Neural progenitor cell (in vitro differentiated cells): ENCODE data around the gene CAST. TPM values are rescaled to one million over a fixed set of nuclear protein-coding genes. Genes with fewer than 3 reads are reported as not detected.
A peak's percentile ranks its signal among the peaks of the same experiment; 100 is the strongest.

Experiments
- DNase-seq: peaks from one replicate; pipeline ENCODE4 v3.0.0-alpha.2; 2016; ENCODE audit warnings: low spot score
- H2AFZ ChIP-seq: fragments of 200-600 bp; sonication (generic); replicated peaks from 2 replicates; pipeline ENCODE4 v1.6.1; 2016; ENCODE audit warnings: antibody characterized with exemption
- H3F3A ChIP-seq: fragments of 200-600 bp; sonication (generic); 2 replicates; pipeline ENCODE4 v1.6.1; 2016; ENCODE audit warnings: antibody characterized with exemption, low read depth
- H3K27ac ChIP-seq: fragments of 200-600 bp; sonication (generic); 2 replicates; pipeline ENCODE4 v1.5.1; 2016; ENCODE audit warnings: mild to moderate bottlenecking
- H3K27me3 ChIP-seq: fragments of 200-600 bp; sonication (generic); 2 replicates; pipeline ENCODE4 v1.6.1; 2016; ENCODE audit warnings: mild to moderate bottlenecking, moderate library complexity
- H3K36me3 ChIP-seq: fragments of 200-600 bp; sonication (generic); 2 replicates; pipeline ENCODE4 v1.5.1; 2016
- H3K4me1 ChIP-seq: fragments of 200-600 bp; sonication (generic); 2 replicates; pipeline ENCODE4 v1.6.1; 2016; ENCODE audit warnings: mixed run types
- H3K4me2 ChIP-seq: fragments of 200-600 bp; sonication (generic); 2 replicates; pipeline ENCODE4 v1.6.1; 2016
- H3K4me3 ChIP-seq: fragments of 200-600 bp; sonication (generic); 2 replicates; pipeline ENCODE4 v1.5.1; 2016
- H3K79me2 ChIP-seq: fragments of 200-600 bp; sonication (generic); 2 replicates; pipeline ENCODE4 v1.6.1; 2016; ENCODE audit warnings: low read depth
- H3K9ac ChIP-seq: fragments of 200-600 bp; sonication (generic); 2 replicates; pipeline ENCODE4 v1.6.1; 2016
- H3K9me3 ChIP-seq: fragments of 200-600 bp; sonication (generic); 2 replicates; pipeline ENCODE4 v1.5.1; 2016; ENCODE audit warnings: low read depth
- H4K20me1 ChIP-seq: fragments of 200-600 bp; sonication (generic); 2 replicates; pipeline ENCODE4 v1.6.1; 2016; ENCODE audit warnings: low read depth
- H3K27ac Mint-ChIP-seq: 3 replicates; pipeline ENCODE4 v1.8.0; 2021; ENCODE audit warnings: mixed read lengths
- H3K27me3 Mint-ChIP-seq: 2 replicates; pipeline ENCODE4 v1.8.0; 2022; ENCODE audit warnings: low read depth, mild to moderate bottlenecking, inconsistent platforms, moderate library complexity, mixed read lengths; ENCODE audit not compliant: insufficient read depth
- H3K36me3 Mint-ChIP-seq: 3 replicates; pipeline ENCODE4 v1.8.0; 2021; ENCODE audit warnings: mixed read lengths
- H3K4me1 Mint-ChIP-seq: 3 replicates; pipeline ENCODE4 v1.8.0; 2021; ENCODE audit warnings: mixed read lengths
- H3K4me3 Mint-ChIP-seq: 3 replicates; pipeline ENCODE4 v1.8.0; 2021; ENCODE audit warnings: mild to moderate bottlenecking, moderate library complexity, mixed read lengths
- H3K9me3 Mint-ChIP-seq: 3 replicates; pipeline ENCODE4 v1.8.0; 2020; ENCODE audit warnings: mixed read lengths
- EZH2 ChIP-seq: fragments of 200-600 bp; sonication (generic); IDR thresholded peaks from 2 replicates; pipeline ENCODE4 v1.6.1; 2017; ENCODE audit warnings: antibody characterized with exemption, mild to moderate bottlenecking, moderate library complexity
- EZH2phosphoT487 ChIP-seq: fragments of 200-600 bp; sonication (generic); IDR thresholded peaks from 2 replicates; pipeline ENCODE4 v1.6.1; 2017; ENCODE audit warnings: antibody characterized with exemption
- total RNA-seq: library from RNA; depleted of rRNA; stranded (reverse); fragments of >200 nt; gene quantifications from 2 replicates; pipeline ENCODE4 v1.2.3, GENCODE V29; 2015; ENCODE audit warnings: low replicate concordance
- TF ChIP-seq, protein P1 (sequence below): fragments of 200-600 bp; sonication (generic); IDR thresholded peaks from 2 replicates; pipeline ENCODE4 v1.5.1; 2017; ENCODE audit warnings: antibody characterized with exemption, mild to moderate bottlenecking

The CAST gene
- total RNA-seq, 1 donor from 2014 or later, result 64.6 TPM

DNA sequence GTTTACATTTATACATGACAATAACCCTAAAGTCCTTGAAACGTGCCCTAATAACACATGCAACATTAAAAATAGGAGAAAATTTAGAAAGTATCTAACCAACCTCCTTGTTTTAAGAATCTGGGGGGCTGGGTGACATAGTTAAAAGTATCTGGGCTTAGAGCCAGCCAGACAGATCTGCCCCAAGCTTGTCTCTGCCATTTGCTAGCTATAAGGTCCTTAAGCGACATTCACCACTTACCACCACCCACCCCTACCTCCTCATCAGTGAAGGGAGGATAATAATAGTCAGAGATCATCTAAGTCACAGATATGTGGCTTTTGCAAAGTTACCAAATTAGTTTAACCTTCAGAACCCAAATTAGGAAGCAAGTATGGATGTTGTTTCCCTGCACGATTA lies 33.8 kb upstream of the CAST start:
- no peaks in the 10 kb centered on the region for H3F3A ChIP-seq
- H3K4me1 Mint-ChIP-seq, result peaks cover 7% of the 10 kb centered on the region

DNA sequence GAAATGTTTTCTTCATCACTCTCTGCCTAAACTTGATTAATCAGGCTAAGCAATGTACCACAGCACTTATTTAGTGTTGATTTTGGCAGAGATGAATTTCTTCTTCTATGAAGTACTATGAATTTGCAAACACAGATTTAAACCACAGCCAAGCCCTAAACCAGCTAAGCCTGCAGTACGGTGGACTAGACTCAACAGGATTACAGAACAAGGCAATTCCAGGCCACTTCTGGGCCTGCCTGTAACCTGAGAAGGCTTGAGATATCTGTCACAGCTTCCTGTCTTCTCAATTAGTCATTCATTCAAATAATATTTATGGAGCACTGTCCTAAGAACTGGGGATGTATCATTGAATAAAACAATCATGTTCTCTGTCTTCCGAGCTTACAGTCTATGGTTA lies 32.4 kb upstream of the CAST start:
- H3K36me3 ChIP-seq, result no peaks in the 10 kb centered on the region
- no peaks in the 10 kb centered on the region for H3K9me3 ChIP-seq
- no peaks in the 10 kb centered on the region for H3K27me3 ChIP-seq
- H3F3A ChIP-seq, result no peaks in the 10 kb centered on the region
- Mint-ChIP-seq H3K27ac (no peak overlapping the region), H3K4me1 (peaks cover 7% of the 10 kb centered on the region), H3K4me3 (no peak overlapping the region), H3K27me3 (peaks cover 6% of the 10 kb centered on the region), H3K9me3 (peaks cover 3% of the 10 kb centered on the region), H3K36me3 (no peaks in the 10 kb centered on the region)
- H4K20me1 ChIP-seq, result no peaks in the 10 kb centered on the region
- H2AFZ ChIP-seq, result no peak overlapping the region
- DNase-seq, result peak; percentile 44
- TF ChIP-seq, protein P1, sequence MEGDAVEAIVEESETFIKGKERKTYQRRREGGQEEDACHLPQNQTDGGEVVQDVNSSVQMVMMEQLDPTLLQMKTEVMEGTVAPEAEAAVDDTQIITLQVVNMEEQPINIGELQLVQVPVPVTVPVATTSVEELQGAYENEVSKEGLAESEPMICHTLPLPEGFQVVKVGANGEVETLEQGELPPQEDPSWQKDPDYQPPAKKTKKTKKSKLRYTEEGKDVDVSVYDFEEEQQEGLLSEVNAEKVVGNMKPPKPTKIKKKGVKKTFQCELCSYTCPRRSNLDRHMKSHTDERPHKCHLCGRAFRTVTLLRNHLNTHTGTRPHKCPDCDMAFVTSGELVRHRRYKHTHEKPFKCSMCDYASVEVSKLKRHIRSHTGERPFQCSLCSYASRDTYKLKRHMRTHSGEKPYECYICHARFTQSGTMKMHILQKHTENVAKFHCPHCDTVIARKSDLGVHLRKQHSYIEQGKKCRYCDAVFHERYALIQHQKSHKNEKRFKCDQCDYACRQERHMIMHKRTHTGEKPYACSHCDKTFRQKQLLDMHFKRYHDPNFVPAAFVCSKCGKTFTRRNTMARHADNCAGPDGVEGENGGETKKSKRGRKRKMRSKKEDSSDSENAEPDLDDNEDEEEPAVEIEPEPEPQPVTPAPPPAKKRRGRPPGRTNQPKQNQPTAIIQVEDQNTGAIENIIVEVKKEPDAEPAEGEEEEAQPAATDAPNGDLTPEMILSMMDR, result no peak
- no peak for TF ChIP-seq EZH2
- TF ChIP-seq EZH2phosphoT487, result no peak
- no peak overlapping the region for H3K9ac ChIP-seq
- H3K4me3 ChIP-seq, result no peak overlapping the region
- H3K4me1 ChIP-seq, result no peaks in the 10 kb centered on the region
- H3K27ac ChIP-seq, result no peak overlapping the region
- H3K79me2 ChIP-seq, result no peaks in the 10 kb centered on the region
- no peak overlapping the region for H3K4me2 ChIP-seq

More for the DNA sequence above, 33.8 kb upstream of the CAST start:
- Histone ChIP-seq H3K4me1 (no peaks in the 10 kb centered on the region), H3K4me2 (no peak overlapping the region), H3K4me3 (no peak overlapping the region), H3K36me3 (no peaks in the 10 kb centered on the region), H4K20me1 (no peaks in the 10 kb centered on the region), H3K27me3 (no peaks in the 10 kb centered on the region), H3K79me2 (no peaks in the 10 kb centered on the region), H3K9me3 (no peaks in the 10 kb centered on the region), H3K9ac (no peak overlapping the region), H2AFZ (no peak overlapping the region), H3K27ac (no peak overlapping the region)
- Mint-ChIP-seq H3K4me3 (no peak overlapping the region), H3K27ac (no peak overlapping the region), H3K9me3 (peaks cover 3% of the 10 kb centered on the region), H3K27me3 (peaks cover 6% of the 10 kb centered on the region), H3K36me3 (no peaks in the 10 kb centered on the region)
- DNase-seq, result no peak
- TF ChIP-seq EZH2, result no peak
- no peak for TF ChIP-seq EZH2phosphoT487

DNA sequence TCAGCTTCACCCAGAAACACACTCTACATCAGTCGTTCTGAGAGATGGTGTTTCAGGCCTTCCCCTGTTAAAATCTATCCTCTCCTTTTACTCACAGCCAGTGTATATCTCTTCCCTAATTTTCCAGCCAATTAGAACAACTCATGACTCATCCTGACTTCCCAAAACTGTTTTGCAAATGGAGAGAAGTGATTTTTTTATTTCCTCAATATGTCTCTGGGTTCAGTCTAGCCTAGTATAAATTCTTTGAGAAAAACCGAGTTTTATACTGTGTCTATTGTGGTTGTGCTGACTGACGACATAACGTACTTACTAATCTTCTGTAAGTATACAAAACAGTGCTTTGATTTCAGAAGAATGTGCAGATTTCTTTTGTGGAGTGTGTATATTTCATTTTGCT lies 28.4 kb upstream of the CAST start:
- Histone ChIP-seq H3K9me3 (no peaks in the 10 kb centered on the region), H3K79me2 (no peaks in the 10 kb centered on the region), H2AFZ (no peak overlapping the region), H3K27me3 (no peaks in the 10 kb centered on the region), H3K4me3 (no peak overlapping the region), H3F3A (no peaks in the 10 kb centered on the region), H3K9ac (no peak overlapping the region), H3K4me1 (no peaks in the 10 kb centered on the region), H4K20me1 (no peaks in the 10 kb centered on the region), H3K27ac (no peak overlapping the region), H3K36me3 (no peaks in the 10 kb centered on the region), H3K4me2 (no peak overlapping the region)
- no peaks in the 10 kb centered on the region for H3K9me3 Mint-ChIP-seq
- peaks cover 7% of the 10 kb centered on the region for H3K4me1 Mint-ChIP-seq
- H3K36me3 Mint-ChIP-seq, result no peaks in the 10 kb centered on the region
- TF ChIP-seq EZH2 (no peak), EZH2phosphoT487 (no peak)
- TF ChIP-seq, protein P1, result no peak
- H3K27ac Mint-ChIP-seq, result no peak overlapping the region
- H3K27me3 Mint-ChIP-seq, result peaks cover 2% of the 10 kb centered on the region
- no peak for DNase-seq
- no peak overlapping the region for H3K4me3 Mint-ChIP-seq

DNA sequence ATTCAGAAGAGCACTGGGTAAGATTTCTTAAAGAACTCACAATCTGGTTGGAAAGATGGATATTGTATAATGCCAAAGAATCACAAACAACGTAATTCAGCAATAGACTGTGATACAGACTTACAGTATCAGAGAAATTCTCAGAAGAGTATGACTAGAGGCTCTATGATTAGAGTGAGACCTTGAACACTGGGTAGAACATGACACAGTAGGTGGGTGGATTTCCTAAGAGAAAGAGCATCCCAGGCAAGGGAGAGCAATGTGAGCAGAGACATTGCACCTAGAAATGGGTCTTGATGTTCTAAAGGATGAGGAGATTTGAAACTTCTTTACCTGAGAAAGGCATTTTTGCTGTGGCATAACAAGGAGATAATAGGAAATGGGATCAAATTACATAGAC lies 27.3 kb upstream of the CAST start:
- no peaks in the 10 kb centered on the region for H3K36me3 ChIP-seq
- Mint-ChIP-seq H3K9me3 (no peaks in the 10 kb centered on the region), H3K27me3 (peaks cover 2% of the 10 kb centered on the region), H3K4me1 (peaks cover 2% of the 10 kb centered on the region), H3K27ac (no peak overlapping the region), H3K36me3 (no peaks in the 10 kb centered on the region), H3K4me3 (no peak overlapping the region)
- no peak overlapping the region for H3K9ac ChIP-seq
- no peaks in the 10 kb centered on the region for H3K4me1 ChIP-seq
- no peaks in the 10 kb centered on the region for H3K27me3 ChIP-seq
- no peaks in the 10 kb centered on the region for H3K9me3 ChIP-seq
- H3F3A ChIP-seq, result no peaks in the 10 kb centered on the region
- H2AFZ ChIP-seq, result no peak overlapping the region
- H3K27ac ChIP-seq, result no peak overlapping the region
- no peaks in the 10 kb centered on the region for H4K20me1 ChIP-seq
- H3K4me2 ChIP-seq, result no peak overlapping the region
- no peak for DNase-seq
- TF ChIP-seq EZH2phosphoT487, result no peak
- no peak for TF ChIP-seq EZH2
- TF ChIP-seq, protein P1, result no peak
- no peak overlapping the region for H3K4me3 ChIP-seq
- no peaks in the 10 kb centered on the region for H3K79me2 ChIP-seq
